AG04449 (cell line): ENCODE measurements around the gene HPN.

Source experiments
- CTCF ChIA-PET: fragments of 350-600 bp; formaldehyde crosslinking; extraction: SDS; loops from one replicate; lab custom pipeline; 2021; ENCODE audit warnings: antibody characterized with exemption; lab: Yijun Ruan, JAX
- POLR2A ChIA-PET: fragments of 400-600, 350-600 bp; formaldehyde crosslinking; extraction: SDS; loops from one replicate; lab custom pipeline; 2020; ENCODE audit warnings: antibody characterized with exemption, inconsistent platforms; lab: Yijun Ruan, JAX
- DNase-seq: peaks from one replicate; pipeline ENCODE4 v3.0.0-alpha.2; 2010; ENCODE audit warnings: low read depth, low spot score
- H3K4me3 ChIP-seq: 2 replicates; pipeline ENCODE4 v1.5.1; 2011; ENCODE audit warnings: low read depth, mild to moderate bottlenecking, control low read depth, low read length
- TF ChIP-seq, protein P1 (sequence below): IDR thresholded peaks from one replicate; pipeline ENCODE4 v1.5.1; 2011; ENCODE audit warnings: mild to moderate bottlenecking, moderate library complexity, low read length, control low read depth, inconsistent platforms; ENCODE audit not compliant: insufficient read depth; ENCODE audit errors: missing control alignments

Gene HPN

DNA sequence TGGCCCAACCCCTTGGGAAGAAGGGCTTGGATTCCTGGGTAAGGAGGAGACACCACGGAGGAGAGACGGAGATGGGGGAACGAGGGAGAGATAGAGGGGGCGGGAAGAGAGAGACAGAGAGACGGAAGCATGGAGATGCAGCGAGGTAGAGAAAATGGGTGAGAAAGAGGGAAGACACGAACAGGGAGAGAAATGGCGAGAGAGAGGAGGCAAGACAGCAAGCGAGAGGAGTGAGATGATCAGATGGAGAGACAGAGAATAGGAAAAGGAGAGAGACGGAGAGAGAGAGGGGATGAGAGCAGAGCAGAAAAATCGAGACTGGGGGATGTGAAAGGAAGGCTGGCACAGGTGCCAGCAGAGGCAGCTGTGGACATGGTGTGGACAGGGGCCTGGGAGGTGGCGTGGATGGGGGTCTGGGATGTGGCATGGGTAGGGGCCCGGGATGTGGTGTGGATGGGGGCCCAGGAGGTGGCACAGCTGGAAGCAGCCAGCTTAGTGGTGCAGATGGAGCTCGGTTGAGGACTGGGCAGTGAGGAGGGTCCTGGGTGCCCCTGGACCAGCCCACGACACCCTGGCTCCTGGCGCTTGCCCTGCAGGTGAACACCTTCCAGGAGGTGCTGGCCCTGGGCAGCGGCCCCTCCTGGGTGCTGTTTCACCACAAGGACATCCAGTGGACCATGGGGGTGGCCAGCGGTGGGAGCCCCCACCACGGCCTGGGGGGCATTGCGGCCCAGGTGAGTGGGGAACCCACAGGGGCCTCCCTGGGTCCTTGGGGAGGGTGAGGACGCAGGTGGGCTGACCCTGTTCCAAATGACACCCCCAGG is 33.9 kb downstream of the HPN start:
- ChIA-PET POLR2A (no interaction called here), CTCF (interaction anchor here (1.0 to 2.3 kb wide), 3 partner anchors 15 to 59 kb away, joined by 3 to 8 read pairs (median 6); partner anchors contain the start of gene LGI4)
- no peak overlapping the region for H3K4me3 ChIP-seq
- TF ChIP-seq, protein P1, sequence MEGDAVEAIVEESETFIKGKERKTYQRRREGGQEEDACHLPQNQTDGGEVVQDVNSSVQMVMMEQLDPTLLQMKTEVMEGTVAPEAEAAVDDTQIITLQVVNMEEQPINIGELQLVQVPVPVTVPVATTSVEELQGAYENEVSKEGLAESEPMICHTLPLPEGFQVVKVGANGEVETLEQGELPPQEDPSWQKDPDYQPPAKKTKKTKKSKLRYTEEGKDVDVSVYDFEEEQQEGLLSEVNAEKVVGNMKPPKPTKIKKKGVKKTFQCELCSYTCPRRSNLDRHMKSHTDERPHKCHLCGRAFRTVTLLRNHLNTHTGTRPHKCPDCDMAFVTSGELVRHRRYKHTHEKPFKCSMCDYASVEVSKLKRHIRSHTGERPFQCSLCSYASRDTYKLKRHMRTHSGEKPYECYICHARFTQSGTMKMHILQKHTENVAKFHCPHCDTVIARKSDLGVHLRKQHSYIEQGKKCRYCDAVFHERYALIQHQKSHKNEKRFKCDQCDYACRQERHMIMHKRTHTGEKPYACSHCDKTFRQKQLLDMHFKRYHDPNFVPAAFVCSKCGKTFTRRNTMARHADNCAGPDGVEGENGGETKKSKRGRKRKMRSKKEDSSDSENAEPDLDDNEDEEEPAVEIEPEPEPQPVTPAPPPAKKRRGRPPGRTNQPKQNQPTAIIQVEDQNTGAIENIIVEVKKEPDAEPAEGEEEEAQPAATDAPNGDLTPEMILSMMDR = no peak
- no peak for DNase-seq

DNA sequence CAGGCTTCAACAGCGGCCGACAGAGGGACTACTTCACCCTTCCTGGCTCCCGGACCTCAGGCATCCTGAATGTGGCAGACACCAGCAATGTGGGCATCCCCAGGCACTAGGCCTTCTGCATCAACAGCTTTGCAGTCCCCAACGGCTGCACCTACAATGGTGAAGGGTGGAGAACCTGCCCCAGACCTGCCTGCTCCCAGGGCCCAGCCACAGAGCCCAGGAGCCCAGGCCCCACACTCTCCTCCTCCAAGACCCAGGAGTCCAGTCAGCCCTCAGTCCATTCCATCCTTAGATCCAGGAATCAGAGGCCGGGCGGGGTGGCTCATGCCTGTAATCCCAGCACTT is 34.5 kb downstream of the HPN start:
- H3K4me3 ChIP-seq = no peak overlapping the region
- ChIA-PET POLR2A (no interaction called here), CTCF (interaction anchor here (2.0 to 2.3 kb wide), 2 partner anchors 14 to 58 kb away, joined by 6 to 8 read pairs; partner anchors contain the start of gene LGI4)
- no peak for DNase-seq
- TF ChIP-seq, protein P1 = no peak

DNA sequence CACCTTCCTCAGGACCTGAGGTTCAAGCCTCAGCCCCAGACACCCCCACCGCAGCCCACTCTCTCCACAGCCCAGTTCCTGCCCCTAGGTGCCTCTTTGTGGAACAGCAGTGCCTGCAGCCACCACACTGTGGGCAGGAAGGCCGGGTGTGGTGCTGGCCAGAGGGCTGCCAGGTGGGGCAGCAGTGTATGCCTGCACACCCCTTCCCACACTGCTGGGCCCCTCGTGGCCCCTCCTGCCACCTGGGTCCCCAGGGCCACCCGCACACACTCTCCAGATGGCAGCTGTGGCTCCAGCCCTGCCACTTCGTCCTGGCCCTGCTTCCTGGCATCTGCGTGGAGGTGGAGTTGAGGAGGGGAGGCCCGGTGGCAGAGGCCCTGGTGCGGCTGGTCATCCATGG is 35.1 kb downstream of the HPN start:
- DNase-seq = no peak
- H3K4me3 ChIP-seq = no peak overlapping the region
- CTCF ChIA-PET = interaction anchor here (1.0 kb wide), 1 partner anchor 58 kb away, joined by 3 read pairs; the partner anchor contains the start of gene LGI4
- POLR2A ChIA-PET = interaction anchor here (0.6 kb wide), 1 partner anchor 23 kb away, joined by 4 read pairs; no protein-coding TSS in a partner anchor
- TF ChIP-seq, protein P1 = no peak

DNA sequence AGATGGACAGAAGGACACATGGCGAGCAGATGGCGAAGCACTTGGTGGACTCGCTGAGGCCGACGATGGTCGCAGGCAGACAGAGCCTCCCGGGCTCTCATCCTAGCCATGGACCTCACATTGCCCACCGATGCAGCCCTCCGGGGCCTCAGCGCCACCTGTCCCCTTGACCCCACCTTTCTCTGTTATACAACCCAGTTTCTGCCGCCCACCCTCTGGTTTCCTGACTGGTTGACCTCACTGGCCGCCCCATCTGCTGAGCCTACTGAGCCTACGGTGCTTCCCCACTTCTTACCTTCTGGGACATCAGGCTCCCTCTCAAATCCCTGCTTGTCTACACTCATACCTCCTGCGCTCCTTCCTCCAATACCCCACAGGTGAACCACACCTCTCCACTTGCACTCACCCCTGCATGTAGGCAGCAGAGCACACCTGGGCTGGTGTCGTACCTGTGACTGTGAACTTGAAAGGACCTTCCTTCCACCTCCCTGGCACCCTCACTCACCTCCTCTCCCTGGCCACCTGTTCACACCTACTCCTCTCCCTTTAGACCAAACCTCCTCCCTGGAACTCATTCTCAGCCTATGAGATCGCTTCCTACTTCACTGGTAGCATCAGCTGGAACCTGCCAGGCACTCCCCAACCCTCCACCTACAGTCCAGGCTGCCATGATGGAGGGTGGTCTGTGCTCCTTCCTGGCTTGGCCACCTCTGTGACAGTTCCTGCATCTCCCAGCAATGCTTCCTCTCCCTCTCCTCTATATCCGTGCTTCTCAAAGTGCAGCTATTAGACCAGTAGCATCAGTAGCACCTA is 36.1 kb downstream of the HPN start:
- ChIA-PET POLR2A (no interaction called here), CTCF (interaction anchor here (1.0 kb wide), 1 partner anchor 57 kb away, joined by 3 read pairs; the partner anchor contains the start of gene LGI4)
- no peak overlapping the region for H3K4me3 ChIP-seq
- no peak for DNase-seq
- TF ChIP-seq, protein P1 = no peak

DNA sequence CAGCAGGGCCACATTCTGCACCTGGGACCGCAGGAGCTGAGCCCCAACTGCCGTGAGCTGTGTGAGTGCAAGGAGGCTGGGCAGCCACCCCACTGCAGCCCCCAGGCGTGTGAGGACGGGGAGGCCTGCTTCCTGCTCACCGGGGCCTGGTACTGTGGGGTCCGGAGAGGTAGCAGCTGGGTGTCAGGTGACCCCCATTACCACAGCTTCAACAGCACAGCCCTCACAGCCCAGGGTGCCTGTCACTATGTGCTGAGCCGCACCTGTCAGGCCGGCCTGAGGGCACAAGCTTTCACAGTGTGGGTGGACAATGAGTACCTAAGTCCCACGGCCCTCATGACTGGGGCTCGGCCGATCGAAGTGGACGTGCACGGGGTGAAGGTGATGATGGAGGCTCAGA is 38.3 kb downstream of the HPN start:
- no peak overlapping the region for H3K4me3 ChIP-seq
- POLR2A ChIA-PET = no interaction called here
- CTCF ChIA-PET = interaction anchor here (0.8 to 9.6 kb wide), 3 partner anchors 9 to 35 kb away, joined by 3 to 89 read pairs (median 6); no protein-coding TSS in a partner anchor
- DNase-seq = no peak
- TF ChIP-seq, protein P1 = no peak

DNA sequence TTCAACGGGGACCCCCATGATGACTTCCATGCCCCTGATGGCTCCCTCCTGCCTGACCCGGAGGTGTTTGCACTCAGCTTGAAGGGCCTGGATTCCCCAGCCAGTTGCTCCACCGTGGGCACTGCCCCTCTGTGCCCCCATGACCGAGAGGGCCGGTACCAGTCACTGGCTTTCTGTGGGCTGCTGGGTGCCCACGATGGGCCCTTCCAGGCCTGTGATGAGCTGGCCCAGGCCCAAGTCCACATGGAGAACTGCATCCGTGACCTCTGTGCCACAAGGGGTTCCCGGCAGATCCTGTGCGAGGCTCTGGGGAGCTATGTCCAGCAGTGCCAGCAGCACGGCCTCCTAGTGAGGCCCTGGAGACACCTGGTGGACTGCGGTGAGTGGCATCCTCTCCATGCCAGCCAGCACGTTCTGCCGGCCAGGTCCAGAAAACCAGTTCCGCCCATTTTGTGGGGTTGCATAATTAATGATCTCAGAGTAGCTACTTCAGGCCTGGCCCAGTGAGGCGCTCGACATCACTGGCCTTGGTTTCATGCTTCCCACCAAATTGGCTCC is 39.2 kb downstream of the HPN start:
- TF ChIP-seq, protein P1 = no peak
- H3K4me3 ChIP-seq = no peak overlapping the region
- POLR2A ChIA-PET = no interaction called here
- no peak for DNase-seq
- CTCF ChIA-PET = interaction anchor here (0.8 to 9.6 kb wide), 5 partner anchors 11 to 73 kb away, joined by 3 to 89 read pairs (median 3); partner anchors contain the start of gene FXYD5
